MM.1S (cell line): ENCODE measurements around the gene LARGE1.

ENCODE experiments used
- DNase-seq: peaks from one replicate; pipeline ENCODE4 v3.0.0-alpha.2; 2015
- H2AFZ ChIP-seq: fragments of 300-600 bp; sonication (generic); 2 replicates; pipeline ENCODE4 v1.6.0; 2016; ENCODE audit warnings: antibody characterized with exemption, low read length
- H3F3A ChIP-seq: fragments of 300-600 bp; sonication (generic); 2 replicates; pipeline ENCODE4 v1.6.1; 2016; ENCODE audit warnings: mild to moderate bottlenecking, antibody characterized with exemption, low read length, moderate library complexity, mixed read lengths; ENCODE audit not compliant: insufficient read depth
- H3K27ac ChIP-seq: fragments of 300-600 bp; sonication (generic); 2 replicates; pipeline ENCODE4 v1.5.1; 2016; ENCODE audit warnings: mild to moderate bottlenecking, low read length
- H3K27me3 ChIP-seq: fragments of 300-600 bp; sonication (generic); replicated peaks from 2 replicates; pipeline ENCODE4 v1.6.0; 2016; ENCODE audit warnings: low read length; ENCODE audit not compliant: insufficient read depth
- H3K36me3 ChIP-seq: fragments of 300-600 bp; sonication (generic); replicated peaks from 2 replicates; pipeline ENCODE4 v1.6.1; 2016; ENCODE audit warnings: mild to moderate bottlenecking, low read length, mixed read lengths; ENCODE audit not compliant: insufficient read depth
- H3K4me1 ChIP-seq: fragments of 300-600 bp; sonication (generic); 2 replicates; pipeline ENCODE4 v1.6.1; 2016; ENCODE audit warnings: low read length, mixed read lengths
- H3K4me2 ChIP-seq: fragments of 300-600 bp; sonication (generic); 2 replicates; pipeline ENCODE4 v1.6.0; 2016; ENCODE audit warnings: low read depth, low read length
- H3K4me3 ChIP-seq: fragments of 300-600 bp; sonication (generic); 2 replicates; pipeline ENCODE4 v1.5.1; 2016; ENCODE audit warnings: low read length, mixed read lengths
- H3K79me2 ChIP-seq: fragments of 300-600 bp; sonication (generic); 2 replicates; pipeline ENCODE4 v1.6.1; 2016; ENCODE audit warnings: mixed run types, low read length, mixed read lengths
- H3K9ac ChIP-seq: fragments of 300-600 bp; sonication (generic); 2 replicates; pipeline ENCODE4 v1.6.1; 2016; ENCODE audit warnings: low read length, mixed read lengths
- H3K9me2 ChIP-seq: fragments of 300-600 bp; sonication (generic); replicated peaks from 2 replicates; pipeline ENCODE4 v1.6.1; 2016; ENCODE audit warnings: mild to moderate bottlenecking, low read length, mixed read lengths; ENCODE audit not compliant: insufficient read depth
- H3K9me3 ChIP-seq: fragments of 300-600 bp; sonication (generic); replicated peaks from 2 replicates; pipeline ENCODE4 v1.6.1; 2016; ENCODE audit warnings: mild to moderate bottlenecking, low read length, mixed read lengths; ENCODE audit not compliant: insufficient read depth
- H4K20me1 ChIP-seq: fragments of 300-600 bp; sonication (generic); 2 replicates; pipeline ENCODE4 v1.6.1; 2016; ENCODE audit warnings: mild to moderate bottlenecking, low read length, moderate library complexity, mixed read lengths; ENCODE audit not compliant: insufficient read depth
- CTCF ChIP-seq: fragments of 300-600 bp; sonication (generic); IDR thresholded peaks from 2 replicates; pipeline ENCODE4 v1.5.1; 2016; ENCODE audit warnings: antibody characterized with exemption, low read length, mixed read lengths
- EZH2 ChIP-seq: fragments of 300-600 bp; sonication (generic); optimal IDR thresholded peaks from 2 replicates; pipeline ENCODE3; 2017; ENCODE audit warnings: low read depth, mild to moderate bottlenecking, antibody characterized with exemption, low read length, mixed read lengths
- EZH2phosphoT487 ChIP-seq: fragments of 300-600 bp; sonication (generic); IDR thresholded peaks from 2 replicates; pipeline ENCODE4 v1.6.1; 2018; ENCODE audit warnings: antibody characterized with exemption, low read length

Gene LARGE1

GRCh38 chr22:33850724-33851123, 69.6 kb downstream of the LARGE1 start:
- Histone ChIP-seq H2AFZ (no peak overlapping the region), H3K9me3 (no peaks in the 10 kb centered on the region), H3K27me3 (no peaks in the 10 kb centered on the region), H4K20me1 (no peaks in the 10 kb centered on the region), H3K9ac (no peak overlapping the region), H3K4me2 (no peak overlapping the region), H3K4me1 (peaks cover 33% of the 10 kb centered on the region), H3K4me3 (no peak overlapping the region), H3F3A (peaks cover 20% of the 10 kb centered on the region), H3K79me2 (peaks cover 88% of the 10 kb centered on the region), H3K36me3 (no peaks in the 10 kb centered on the region), H3K9me2 (no peaks in the 10 kb centered on the region), H3K27ac (no peak overlapping the region)
- TF ChIP-seq EZH2phosphoT487, result no peak
- no peak for TF ChIP-seq EZH2
- TF ChIP-seq CTCF, result no peak
- DNase-seq, result no peak

DNA sequence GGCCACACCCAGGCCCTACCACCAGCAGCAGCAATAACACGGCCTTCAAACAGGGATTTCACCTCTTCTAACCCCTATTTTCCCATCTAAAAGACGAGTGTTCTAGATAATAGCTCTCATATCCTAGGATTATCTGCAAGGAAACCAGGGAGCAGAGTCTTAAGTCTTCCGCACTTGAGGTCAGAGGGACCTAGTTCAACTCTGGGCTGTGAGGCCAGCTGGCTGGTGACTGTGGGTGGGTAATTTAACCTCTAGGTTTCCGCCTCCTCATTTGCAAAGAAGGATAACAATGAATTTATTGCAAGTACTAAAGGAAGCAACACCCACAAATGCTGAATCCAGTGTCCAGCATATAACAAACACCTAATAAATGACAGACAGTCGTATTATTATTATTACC, 70.1 kb downstream of the LARGE1 start:
- Histone ChIP-seq H3K9me2 (no peaks in the 10 kb centered on the region), H3K36me3 (no peaks in the 10 kb centered on the region), H4K20me1 (no peaks in the 10 kb centered on the region), H3K27ac (no peak overlapping the region), H3K79me2 (peaks cover 88% of the 10 kb centered on the region), H3K4me1 (peaks cover 33% of the 10 kb centered on the region), H2AFZ (no peak overlapping the region), H3K4me2 (no peak overlapping the region), H3K9ac (no peak overlapping the region), H3K27me3 (no peaks in the 10 kb centered on the region), H3F3A (peaks cover 20% of the 10 kb centered on the region), H3K4me3 (no peak overlapping the region), H3K9me3 (no peaks in the 10 kb centered on the region)
- DNase-seq, result no peak
- no peak for TF ChIP-seq EZH2phosphoT487
- TF ChIP-seq EZH2, result no peak
- TF ChIP-seq CTCF, result no peak

DNA sequence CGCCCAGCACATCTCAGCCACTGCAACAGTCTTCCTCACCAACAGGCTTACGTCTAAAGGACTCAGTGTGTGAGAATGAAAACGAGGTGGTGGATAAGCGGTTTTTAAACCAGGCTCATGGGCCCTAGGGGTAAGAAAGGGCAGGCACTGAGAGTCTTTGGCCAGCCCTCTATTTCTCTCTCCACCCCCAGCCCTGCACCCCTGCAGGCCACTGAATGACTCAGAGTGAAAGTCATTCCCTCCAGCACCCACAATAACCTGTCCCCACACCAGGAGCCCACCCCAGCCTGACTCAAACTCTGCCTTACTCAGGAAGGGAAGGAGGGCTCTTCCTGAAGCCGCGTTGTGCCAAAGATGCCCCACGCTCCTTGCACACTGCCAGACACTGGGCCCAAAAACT, 72.0 kb downstream of the LARGE1 start:
- no peaks in the 10 kb centered on the region for H3K36me3 ChIP-seq
- TF ChIP-seq EZH2phosphoT487 (no peak), EZH2 (no peak), CTCF (no peak)
- peaks cover 36% of the 10 kb centered on the region for H3K4me1 ChIP-seq
- H3K4me2 ChIP-seq, result no peak overlapping the region
- H3K4me3 ChIP-seq, result no peak overlapping the region
- no peak overlapping the region for H3K27ac ChIP-seq
- H3K9me3 ChIP-seq, result no peaks in the 10 kb centered on the region
- no peak overlapping the region for H2AFZ ChIP-seq
- no peak overlapping the region for H3K9ac ChIP-seq
- no peaks in the 10 kb centered on the region for H3K27me3 ChIP-seq
- peaks cover 90% of the 10 kb centered on the region for H3K79me2 ChIP-seq
- H3F3A ChIP-seq, result peaks cover 10% of the 10 kb centered on the region
- no peaks in the 10 kb centered on the region for H3K9me2 ChIP-seq
- no peak for DNase-seq
- H4K20me1 ChIP-seq, result no peaks in the 10 kb centered on the region
